Measurements from ENCODE around the gene ZBED6.
"Not testable (repeated sequence)": the region's sequence is repeated elsewhere in the genome, so short reads cannot be mapped to it uniquely, and the experiment has no call there.

ZBED6 gene

DNA sequence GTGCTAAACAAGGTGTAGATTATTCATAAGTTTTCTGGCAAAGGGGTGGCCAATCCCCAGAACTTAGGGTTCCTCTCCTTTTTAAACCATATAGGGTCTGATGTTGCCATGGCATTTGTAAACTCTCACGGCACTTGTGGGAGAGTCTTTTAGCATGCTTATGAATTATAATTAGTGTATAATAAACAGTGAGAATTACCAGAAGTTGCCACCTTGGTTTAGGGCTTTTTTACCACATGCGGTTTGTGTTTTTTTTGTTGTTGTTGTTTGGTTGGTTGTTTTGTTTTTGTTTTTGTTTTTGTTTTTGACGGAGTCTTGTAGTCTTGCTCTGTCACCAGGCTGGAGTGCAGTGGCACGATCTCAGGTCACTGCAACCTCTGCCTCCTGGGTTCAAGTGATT is 39.4 kb upstream of the ZBED6 start:
- no peak for DNase-seq (ENCODE audit: low spot score)
- no peaks in the 10 kb centered on the region for H3K27me3 ChIP-seq (ENCODE audit: insufficient read depth, poor library complexity, severe bottlenecking)
- peaks cover 28% of the 10 kb centered on the region for H3K4me1 ChIP-seq (ENCODE audit: insufficient read depth, poor library complexity, severe bottlenecking)
- no peak overlapping the region for H3K4me3 ChIP-seq (ENCODE audit: severe bottlenecking)
- H3K36me3 ChIP-seq (ENCODE audit: low read depth) = no peaks in the 10 kb centered on the region
- peak overlapping the region; percentile 47 for H3K27ac ChIP-seq (ENCODE audit: poor library complexity, severe bottlenecking)
- H3K9me3 ChIP-seq (ENCODE audit: severe bottlenecking) = no peaks in the 10 kb centered on the region
- TF ChIP-seq, protein P1, sequence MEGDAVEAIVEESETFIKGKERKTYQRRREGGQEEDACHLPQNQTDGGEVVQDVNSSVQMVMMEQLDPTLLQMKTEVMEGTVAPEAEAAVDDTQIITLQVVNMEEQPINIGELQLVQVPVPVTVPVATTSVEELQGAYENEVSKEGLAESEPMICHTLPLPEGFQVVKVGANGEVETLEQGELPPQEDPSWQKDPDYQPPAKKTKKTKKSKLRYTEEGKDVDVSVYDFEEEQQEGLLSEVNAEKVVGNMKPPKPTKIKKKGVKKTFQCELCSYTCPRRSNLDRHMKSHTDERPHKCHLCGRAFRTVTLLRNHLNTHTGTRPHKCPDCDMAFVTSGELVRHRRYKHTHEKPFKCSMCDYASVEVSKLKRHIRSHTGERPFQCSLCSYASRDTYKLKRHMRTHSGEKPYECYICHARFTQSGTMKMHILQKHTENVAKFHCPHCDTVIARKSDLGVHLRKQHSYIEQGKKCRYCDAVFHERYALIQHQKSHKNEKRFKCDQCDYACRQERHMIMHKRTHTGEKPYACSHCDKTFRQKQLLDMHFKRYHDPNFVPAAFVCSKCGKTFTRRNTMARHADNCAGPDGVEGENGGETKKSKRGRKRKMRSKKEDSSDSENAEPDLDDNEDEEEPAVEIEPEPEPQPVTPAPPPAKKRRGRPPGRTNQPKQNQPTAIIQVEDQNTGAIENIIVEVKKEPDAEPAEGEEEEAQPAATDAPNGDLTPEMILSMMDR (IDR thresholded peaks at IDR 0.05; ENCODE audit: poor library complexity, severe bottlenecking) = no peak
- no peak for ATAC-seq (ENCODE audit: low read depth)

DNA sequence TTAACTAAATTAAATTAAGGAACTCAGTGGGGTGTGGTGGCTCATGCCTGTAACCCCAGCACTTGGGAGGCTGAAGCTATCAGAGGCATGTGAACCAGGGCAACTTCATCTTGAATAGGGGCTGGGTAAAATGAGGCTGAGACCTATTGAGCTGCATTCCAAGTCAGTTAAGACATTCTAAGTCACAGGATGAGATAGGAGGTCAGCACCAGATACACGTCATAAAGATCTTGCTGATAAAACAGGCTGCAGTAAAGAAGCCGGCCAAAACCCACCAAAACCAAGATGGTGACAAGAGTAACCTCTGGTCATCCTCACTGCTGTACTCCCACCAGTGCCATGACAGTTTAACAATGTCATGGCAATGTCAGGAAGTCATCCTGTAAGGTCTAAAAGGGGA is 36.7 kb upstream of the ZBED6 start:
- not testable (repeated sequence) for ATAC-seq (ENCODE audit: low read depth); H3K27ac ChIP-seq (ENCODE audit: poor library complexity, severe bottlenecking)

DNA sequence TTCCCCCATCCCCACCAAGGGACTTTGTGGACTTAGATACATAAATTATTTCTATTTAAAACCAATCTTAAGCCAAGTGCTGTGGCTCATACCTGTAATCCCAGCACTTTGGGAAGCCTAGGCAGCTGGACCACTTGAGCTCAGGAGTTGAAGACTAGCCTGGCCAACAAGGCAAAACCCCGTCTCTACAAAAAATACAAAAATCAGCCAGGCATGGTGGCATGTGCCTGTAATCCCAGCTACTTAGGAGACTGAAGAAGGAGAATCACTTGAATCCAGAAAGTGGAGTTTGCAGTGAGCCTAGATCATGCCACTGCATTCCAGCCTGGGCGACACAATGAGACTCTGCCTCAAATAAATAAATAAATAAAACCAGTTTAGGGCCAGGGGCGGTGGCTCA is 34.9 kb upstream of the ZBED6 start:
- no peaks in the 10 kb centered on the region for H3K9me3 ChIP-seq (ENCODE audit: severe bottlenecking)
- ATAC-seq (ENCODE audit: low read depth) (no peak), DNase-seq (ENCODE audit: low spot score) (no peak)
- peaks cover 13% of the 10 kb centered on the region for H3K4me1 ChIP-seq (ENCODE audit: insufficient read depth, poor library complexity, severe bottlenecking)
- no peak overlapping the region for H3K4me3 ChIP-seq (ENCODE audit: severe bottlenecking)
- no peaks in the 10 kb centered on the region for H3K27me3 ChIP-seq (ENCODE audit: insufficient read depth, poor library complexity, severe bottlenecking)
- H3K36me3 ChIP-seq (ENCODE audit: low read depth) = no peaks in the 10 kb centered on the region
- no peak overlapping the region for H3K27ac ChIP-seq (ENCODE audit: poor library complexity, severe bottlenecking)
- TF ChIP-seq, protein P1 (IDR thresholded peaks at IDR 0.05; ENCODE audit: poor library complexity, severe bottlenecking) = no peak

More for the DNA sequence above, 36.7 kb upstream of the ZBED6 start:
- not testable (repeated sequence) for H3K36me3 ChIP-seq (ENCODE audit: low read depth); H3K9me3 ChIP-seq (ENCODE audit: severe bottlenecking); DNase-seq (ENCODE audit: low spot score); H3K4me3 ChIP-seq (ENCODE audit: severe bottlenecking); H3K27me3 ChIP-seq (ENCODE audit: insufficient read depth, poor library complexity, severe bottlenecking)
- H3K4me1 ChIP-seq (ENCODE audit: insufficient read depth, poor library complexity, severe bottlenecking) = peaks cover 18% of the 10 kb centered on the region

DNA sequence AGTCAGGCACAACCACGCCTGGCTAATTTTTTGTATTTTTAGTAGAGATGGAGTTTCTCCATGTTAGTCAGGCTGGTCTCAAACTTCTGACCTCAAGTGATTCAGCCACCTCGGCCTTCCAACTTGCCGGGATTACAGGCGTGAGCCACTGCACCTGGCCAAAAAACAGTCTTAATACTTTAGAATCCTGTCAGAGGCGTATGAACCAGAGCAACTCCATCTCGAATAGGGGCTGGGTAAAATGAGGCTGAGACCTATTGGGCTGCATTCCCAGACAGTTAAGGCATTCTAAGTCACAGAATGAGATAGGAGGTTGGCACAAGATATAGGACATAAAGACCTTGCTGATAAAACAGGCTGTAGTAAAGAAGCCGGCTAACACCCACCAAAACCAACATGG is 33.5 kb upstream of the ZBED6 start:
- H3K4me1 ChIP-seq (ENCODE audit: insufficient read depth, poor library complexity, severe bottlenecking); H3K36me3 ChIP-seq (ENCODE audit: low read depth); H3K27me3 ChIP-seq (ENCODE audit: insufficient read depth, poor library complexity, severe bottlenecking); H3K4me3 ChIP-seq (ENCODE audit: severe bottlenecking); DNase-seq (ENCODE audit: low spot score); ATAC-seq (ENCODE audit: low read depth); H3K27ac ChIP-seq (ENCODE audit: poor library complexity, severe bottlenecking); H3K9me3 ChIP-seq (ENCODE audit: severe bottlenecking): not testable (repeated sequence)

DNA sequence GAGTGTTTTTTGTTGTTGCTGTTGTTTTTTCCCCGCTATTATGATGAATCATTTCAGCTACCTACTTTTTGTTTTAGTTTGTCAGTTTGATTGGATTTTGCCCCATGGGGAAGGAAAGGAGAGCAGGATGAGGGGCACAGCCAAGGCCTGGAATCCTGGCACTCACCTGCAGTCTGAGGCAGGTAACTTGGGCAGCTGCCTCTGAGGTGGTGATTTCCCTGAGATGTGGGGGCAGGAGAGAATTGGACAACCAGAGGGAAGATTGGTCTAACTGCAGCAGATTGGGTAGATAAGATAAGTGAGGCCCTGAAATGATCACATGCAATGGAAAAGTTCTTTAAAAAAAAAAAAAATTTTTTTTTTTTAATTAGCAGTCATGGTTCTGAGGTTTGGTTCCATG is 31.9 kb upstream of the ZBED6 start:
- DNase-seq (ENCODE audit: low spot score) (no peak), ATAC-seq (ENCODE audit: low read depth) (no peak)
- no peak overlapping the region for H3K4me3 ChIP-seq (ENCODE audit: severe bottlenecking)
- H3K27me3 ChIP-seq (ENCODE audit: insufficient read depth, poor library complexity, severe bottlenecking) = no peaks in the 10 kb centered on the region
- no peak overlapping the region for H3K27ac ChIP-seq (ENCODE audit: poor library complexity, severe bottlenecking)
- H3K4me1 ChIP-seq (ENCODE audit: insufficient read depth, poor library complexity, severe bottlenecking) = peaks cover 2% of the 10 kb centered on the region
- TF ChIP-seq, protein P1 (IDR thresholded peaks at IDR 0.05; ENCODE audit: poor library complexity, severe bottlenecking) = no peak
- H3K9me3 ChIP-seq (ENCODE audit: severe bottlenecking) = no peaks in the 10 kb centered on the region
- H3K36me3 ChIP-seq (ENCODE audit: low read depth) = no peaks in the 10 kb centered on the region

DNA sequence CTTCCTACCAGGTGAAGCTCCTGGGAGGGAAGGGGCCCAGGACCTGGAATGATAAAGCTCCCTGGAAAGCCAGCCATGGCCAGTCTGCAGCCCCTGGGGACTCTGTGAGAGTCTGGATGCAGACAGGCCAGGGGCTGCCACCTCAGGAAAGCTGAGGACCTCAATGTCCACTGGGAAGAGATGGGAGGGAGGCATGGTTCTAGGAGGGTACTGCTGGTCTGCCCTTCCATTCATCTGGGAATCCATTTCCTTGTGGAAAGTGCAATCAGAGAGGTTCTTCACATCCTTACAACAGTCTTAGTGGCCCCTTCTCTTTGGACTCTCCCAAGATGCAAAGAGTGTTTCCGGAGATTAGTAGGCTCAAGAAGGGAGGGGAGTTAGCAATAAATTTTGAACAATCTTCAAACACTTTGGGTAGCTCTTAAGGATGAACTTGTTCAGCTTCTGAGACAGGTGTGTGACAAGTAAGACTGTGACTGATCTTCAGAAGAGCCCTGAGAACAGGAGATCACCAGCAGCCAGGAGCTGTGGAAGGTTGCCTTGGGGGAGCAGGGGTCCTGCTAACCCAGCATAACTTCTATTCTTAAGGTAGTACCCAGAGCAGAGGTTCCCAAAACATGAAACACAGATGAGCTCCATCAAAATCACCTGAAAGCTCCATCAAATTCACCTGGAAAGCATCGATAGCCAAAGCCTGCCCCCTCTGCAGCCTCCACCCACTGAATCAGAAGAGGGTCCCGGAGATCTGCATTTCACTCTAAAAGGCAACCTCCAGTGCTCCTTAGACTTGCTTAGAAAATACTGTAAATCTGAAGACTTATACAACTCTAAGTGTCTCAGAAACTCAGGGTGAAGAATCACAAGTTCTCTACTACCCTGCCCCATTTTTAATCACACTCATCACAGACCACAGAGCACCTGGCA is 31.1 kb upstream of the ZBED6 start:
- ATAC-seq (ENCODE audit: low read depth) = no peak
- Histone ChIP-seq H3K4me1 (ENCODE audit: insufficient read depth, poor library complexity, severe bottlenecking) (peaks cover 11% of the 10 kb centered on the region), H3K27me3 (ENCODE audit: insufficient read depth, poor library complexity, severe bottlenecking) (no peaks in the 10 kb centered on the region), H3K9me3 (ENCODE audit: severe bottlenecking) (no peaks in the 10 kb centered on the region), H3K4me3 (ENCODE audit: severe bottlenecking) (no peak overlapping the region), H3K36me3 (ENCODE audit: low read depth) (no peaks in the 10 kb centered on the region), H3K27ac (ENCODE audit: poor library complexity, severe bottlenecking) (no peak overlapping the region)
- DNase-seq (ENCODE audit: low spot score) = no peak
- TF ChIP-seq, protein P1 (IDR thresholded peaks at IDR 0.05; ENCODE audit: poor library complexity, severe bottlenecking) = no peak
